SK-N-MC (cell line): ENCODE results near the gene ARAP2.

ENCODE experiments used
- EZH2 ChIP-seq: fragments of 200-600 bp; sonication (generic); IDR thresholded peaks from one replicate; pipeline ENCODE4 v1.6.1; 2017; ENCODE audit warnings: antibody characterized with exemption
- POLR2AphosphoS5 ChIP-seq: IDR thresholded peaks from 2 replicates; pipeline ENCODE4 v1.6.1; 2012; ENCODE audit warnings: mild to moderate bottlenecking, low read depth, low read length, borderline replicate concordance

- no peak for TF ChIP-seq POLR2AphosphoS5
- no peak for TF ChIP-seq EZH2
These were observed 133.1 kb downstream of the ARAP2 start for GRCh38 chr4:36111172-36111571.
